GM20431 (cell line): ENCODE results near the gene EP400.

Experiments
- in situ Hi-C: fragments of 300-500 bp; cut with MseI, MboI; formaldehyde crosslinking; loops from one replicate; pipeline ENCODE4 v1.15.0; 2020; ENCODE audit warnings: low sequenced_read_pairs; ENCODE audit not compliant: unreplicated experiment

EP400 gene

DNA sequence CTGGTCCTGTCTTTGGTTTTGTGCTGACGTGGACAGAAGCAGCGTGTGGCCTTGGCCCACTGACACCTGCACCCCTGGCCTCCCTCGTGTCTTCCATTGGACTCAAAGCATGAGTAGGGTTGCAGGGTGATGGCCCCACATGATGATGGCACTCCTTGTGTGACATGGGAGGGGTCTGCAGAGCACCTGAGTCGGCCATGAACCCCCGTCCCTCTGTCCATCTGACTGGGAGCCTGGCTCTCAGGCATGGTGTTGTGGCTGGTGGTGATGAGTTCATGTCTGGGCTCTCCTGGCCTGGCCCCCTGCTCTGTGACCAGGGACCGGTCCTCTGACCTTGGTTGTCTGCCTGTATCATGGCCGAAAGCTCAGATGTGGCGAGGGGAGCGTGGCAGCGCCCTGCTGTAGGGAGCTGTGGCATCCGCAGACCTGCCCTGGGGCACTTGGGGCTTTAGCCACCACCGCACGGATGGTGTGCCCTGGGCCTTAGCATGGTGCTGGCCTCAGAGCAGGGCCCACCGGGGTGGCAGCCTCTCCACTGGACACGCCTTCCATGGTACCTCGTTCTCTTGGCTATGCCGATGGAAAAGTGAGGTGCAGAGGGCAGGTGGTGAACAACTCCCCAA lies 38.6 kb upstream of the EP400 start:
- in situ Hi-C loops = no loop called here

DNA sequence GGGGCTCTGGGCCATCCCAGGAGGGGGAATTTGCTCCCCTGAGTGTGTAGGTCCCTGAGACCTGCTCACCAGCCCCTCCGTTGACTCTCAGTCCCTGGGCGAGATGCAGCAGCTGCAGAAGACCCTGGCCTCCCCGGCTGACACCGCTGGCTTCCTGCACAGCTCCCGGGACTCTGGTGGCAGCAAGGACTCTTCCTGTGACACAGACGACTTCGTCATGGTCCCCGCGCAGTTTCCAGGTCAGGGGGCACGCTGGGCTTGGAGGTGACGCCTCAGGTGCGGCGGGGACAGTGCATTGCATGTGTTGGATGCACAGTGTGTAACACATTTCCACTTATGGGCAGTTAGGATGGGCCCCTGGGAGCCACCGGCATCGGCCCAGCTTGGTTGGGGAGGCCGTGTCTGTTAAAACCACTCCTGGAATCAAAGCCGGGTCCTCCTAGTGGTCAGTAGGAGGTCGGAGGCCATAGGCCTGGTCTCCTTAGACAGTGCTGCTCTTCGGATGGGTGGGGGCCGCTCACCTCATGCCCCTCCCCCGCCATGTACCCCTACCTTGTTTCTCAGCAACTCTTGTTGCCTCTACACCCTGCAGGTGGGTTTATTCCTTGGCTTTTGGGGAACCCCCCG lies 37.8 kb upstream of the EP400 start:
- in situ Hi-C loops = no loop called here

DNA sequence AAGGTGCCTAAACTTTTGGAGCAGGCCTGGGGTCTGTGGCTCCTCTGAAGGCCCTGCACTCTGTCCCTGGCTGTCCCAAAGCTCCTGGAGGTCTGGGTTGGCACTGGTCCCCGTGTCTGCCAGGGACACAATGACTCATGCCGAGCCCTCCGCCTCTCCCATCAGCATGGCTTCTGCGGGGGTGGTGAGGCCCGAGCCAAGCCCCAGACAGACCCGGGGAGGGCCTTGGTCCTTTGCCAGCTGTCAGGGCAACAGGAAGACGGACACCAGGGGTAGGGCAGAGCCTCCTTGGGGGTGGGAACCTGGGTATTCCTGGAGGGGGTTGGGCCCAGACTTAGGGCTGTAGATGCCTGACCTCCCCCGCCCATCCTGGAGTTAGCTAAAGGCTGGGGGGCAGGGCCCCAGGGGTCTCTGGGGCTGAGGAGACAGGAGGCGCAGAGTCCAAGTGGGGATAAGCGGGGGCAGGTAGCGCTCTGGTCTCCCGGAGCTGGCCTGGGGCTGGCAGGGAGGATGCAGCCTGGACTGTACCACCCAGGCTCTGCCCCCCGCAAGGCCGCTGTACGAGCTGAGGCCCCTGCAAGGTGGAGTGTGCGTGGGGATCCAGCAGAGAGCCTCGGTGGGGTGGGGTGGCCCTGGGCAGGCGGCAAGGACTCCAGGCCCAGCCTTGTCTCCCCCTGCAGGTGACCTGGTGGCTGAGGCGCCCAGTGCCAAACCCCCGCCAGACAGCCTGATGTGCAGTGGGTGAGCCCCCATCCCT lies 37.0 kb upstream of the EP400 start:
- in situ Hi-C loops = no loop called here

DNA sequence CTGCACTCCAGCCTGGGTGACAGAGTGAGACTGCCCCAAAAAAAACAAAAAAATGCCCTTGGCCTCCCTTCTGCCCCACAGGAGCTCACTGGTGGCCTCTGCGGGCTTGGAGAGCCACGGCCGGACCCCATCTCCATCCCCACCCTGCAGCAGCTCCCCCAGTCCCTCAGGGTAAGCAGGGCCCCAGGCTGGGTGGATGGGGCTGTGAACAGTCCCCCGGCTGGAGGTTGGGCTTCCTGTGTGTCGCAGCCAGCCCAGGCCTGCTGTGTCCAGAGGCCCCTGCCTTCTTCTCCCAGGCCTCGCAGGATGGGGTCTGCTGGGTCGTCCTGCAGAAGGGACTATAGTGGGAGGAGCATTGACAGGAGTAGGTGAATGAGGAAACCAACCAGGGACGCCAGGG lies 36.1 kb upstream of the EP400 start:
- in situ Hi-C loops = no loop called here

DNA sequence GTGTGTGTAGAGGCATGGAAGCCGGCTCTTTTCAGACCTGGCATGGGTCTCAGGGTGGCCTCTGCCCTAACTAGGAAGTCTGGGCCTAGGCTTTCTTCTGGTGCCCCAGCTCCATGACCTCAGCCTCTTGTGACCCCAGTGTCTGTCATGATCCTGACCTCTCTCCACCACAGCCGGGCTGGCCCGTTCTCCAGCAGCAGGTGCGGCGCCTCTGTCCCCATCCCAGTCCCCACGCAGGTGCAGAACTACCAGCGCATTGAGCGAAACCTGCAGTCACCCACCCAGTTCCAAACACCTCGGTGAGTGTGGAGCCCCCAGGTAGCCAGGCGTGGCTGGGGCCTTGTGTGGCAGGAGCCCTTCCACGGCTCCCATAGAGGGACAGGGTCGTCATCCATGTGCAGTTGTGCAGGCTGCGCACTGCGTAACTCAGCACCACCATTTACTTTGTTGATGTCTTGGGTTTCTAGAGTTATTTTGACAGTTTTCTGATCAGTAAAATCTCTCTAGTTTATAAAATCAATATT lies 35.5 kb upstream of the EP400 start:
- in situ Hi-C loops = no loop called here

DNA sequence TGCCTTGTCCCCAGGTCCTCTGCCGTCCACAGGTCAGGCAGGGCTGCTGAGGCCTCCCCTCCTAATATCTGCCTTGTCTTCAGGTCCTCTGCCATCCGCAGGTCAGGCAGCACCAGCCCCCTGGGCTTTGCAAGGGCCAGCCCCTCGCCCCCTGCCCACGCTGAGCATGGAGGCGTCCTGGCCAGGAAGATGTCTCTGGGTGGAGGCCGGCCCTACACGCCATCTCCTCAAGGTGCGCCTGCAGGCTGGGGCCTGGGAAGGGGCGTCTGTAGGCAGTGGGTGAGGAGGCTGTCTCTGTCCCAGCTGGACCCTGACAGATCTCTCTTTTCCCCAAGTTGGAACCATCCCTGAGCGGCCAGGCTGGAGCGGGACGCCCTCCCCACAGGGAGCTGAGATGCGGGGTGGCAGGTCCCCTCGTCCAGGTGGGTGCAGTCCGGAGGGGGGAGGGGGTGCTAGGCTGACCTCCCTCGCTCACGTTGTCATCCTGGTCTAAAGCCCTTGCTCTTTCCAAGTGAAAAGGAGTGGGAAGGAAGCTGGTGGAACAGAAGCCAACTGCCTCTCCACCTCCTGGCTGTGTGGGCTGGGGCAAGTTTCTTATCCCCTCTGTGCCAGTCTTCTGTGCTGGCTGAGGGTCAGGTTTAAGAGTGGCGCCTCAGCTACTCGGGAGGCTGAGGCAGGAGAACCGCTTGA lies 34.6 kb upstream of the EP400 start:
- in situ Hi-C loops = no loop called here

DNA sequence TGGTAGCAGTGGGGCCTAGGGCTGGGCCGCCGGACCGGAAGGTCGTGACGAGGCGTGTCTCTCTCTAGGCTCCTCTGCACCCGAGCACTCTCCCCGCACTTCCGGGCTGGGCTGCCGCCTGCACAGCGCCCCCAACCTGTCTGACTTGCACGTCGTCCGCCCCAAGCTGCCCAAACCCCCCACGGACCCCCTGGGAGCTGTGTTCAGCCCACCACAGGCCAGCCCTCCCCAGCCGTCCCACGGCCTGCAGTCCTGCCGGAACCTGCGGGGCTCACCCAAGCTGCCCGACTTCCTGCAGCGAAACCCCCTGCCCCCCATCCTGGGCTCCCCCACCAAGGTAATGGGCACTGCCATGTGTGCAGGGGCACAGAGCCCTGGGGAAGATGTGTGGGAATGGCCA lies 33.9 kb upstream of the EP400 start:
- in situ Hi-C loops = no loop called here

DNA sequence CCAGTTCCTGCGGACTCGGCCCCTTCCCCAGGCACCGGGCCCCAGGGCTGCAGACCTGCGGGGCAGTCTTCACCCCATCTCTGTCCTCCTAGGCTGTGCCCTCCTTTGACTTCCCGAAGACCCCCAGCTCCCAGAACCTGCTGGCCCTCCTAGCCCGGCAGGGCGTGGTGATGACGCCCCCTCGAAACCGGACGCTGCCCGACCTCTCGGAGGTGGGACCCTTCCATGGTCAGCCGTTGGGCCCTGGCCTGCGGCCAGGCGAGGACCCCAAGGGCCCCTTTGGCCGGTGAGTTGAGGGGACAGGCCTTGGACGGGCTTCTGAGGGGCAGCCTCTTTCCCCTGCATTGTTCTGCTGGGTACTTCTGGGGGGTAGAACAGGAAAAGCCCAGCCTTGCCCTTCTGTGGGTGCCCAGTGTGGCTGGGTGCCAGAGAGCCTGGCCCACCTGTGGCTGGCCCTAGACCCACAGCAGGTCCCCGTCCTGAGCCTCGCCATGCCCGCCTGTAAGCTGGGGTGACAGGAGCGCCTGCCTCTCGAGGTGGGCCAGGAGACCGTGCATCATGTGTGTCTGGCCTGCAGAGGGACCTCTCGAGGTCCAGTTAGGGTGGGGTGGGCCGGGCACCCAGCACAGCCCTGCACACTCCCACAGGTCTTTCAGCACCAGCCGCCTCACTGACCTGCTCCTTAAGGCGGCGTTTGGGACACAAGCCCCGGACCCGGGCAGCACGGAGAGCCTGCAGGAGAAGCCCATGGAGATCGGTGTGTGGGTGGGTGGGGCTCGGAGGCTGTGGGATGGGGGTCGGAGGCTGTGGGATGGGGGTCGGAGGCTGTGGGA lies 33.2 kb upstream of the EP400 start:
- in situ Hi-C loops = no loop called here

DNA sequence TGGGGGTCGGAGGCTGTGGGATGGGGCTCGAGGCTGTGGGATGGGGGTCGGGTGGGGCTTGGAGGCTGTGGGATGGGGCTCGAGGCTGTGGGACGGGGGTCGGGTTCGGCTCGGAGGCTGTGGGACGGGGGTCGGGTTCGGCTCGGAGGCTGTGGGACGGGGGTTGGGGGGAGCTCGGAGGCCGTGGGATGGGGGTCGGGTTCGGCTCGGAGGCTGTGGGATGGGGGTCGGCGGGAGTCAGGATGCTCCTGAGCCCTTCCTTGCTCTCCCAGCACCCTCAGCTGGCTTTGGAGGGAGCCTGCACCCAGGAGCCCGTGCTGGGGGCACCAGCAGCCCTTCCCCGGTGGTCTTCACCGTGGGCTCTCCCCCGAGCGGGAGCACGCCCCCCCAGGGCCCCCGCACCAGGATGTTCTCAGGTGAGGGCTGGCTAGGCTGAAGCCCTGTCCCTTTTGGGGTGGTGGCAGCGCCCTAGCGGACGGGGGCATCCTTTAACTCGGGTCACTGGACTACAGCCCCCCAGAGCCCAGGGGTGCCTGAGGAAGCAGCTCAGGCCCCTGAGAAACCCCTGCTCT lies 32.5 kb upstream of the EP400 start:
- in situ Hi-C loops = no loop called here

DNA sequence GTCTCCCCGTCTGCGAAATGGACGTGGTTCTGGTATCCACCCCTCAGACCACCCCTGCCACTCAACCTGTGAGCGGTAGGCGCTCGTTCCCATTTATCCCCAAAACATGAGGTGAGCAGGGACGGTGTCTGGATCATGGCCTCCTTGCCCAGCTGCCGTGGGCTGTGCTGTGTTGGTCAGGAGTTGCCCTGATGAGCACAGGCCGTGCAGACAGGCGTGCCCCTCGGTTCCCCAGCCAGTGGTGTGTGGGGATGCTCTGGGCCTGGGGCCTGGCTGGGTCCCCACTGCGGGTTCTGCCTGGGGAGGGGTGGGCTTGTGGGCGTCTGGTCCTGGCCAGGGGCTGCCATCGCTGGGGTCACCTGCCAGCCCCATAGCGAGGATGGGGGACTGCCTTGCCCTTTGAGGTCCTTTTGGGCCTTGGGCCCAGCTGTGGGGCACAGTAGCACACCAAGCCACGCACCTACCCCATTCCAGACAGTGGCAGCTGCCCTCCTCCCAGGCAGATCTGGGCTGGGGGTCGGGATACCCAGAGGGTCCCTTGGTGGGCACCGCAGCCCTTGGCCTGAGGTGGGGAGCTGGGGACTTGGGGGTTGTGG lies 31.9 kb upstream of the EP400 start:
- in situ Hi-C loops = no loop called here

DNA sequence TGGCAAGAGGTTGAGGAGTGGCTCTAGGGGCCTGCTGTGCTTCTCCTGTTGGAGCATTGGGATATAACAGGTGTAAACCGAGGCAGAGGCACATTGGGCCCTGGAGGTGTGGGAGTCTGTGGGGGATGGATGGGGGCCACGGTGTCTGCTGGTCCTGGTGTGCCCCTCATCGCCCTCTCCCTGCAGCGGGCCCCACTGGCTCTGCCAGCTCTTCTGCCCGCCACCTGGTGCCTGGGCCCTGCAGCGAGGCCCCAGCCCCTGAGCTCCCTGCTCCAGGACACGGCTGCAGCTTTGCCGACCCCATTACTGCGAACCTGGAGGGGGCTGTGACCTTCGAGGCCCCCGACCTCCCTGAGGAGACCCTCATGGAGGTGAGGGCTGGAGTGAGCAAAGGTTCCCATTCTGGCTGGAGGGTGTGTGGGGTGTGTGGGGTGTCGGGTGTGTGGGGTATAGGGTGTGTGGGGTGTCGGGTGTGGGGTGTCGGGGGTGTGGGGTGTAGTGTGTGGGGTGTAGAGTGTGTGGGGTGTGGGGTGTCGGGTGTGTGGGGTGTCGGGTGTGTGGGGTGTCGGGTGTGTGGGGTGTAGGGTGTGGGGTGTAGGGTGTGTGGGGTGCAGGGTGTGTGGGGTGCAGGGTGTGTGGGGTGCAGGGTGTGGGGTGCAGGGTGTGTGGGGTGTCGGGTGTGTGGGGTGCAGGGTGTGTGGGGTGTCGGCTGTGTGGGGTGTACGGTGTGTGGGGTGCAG lies 31.3 kb upstream of the EP400 start:
- in situ Hi-C loops = no loop called here

DNA sequence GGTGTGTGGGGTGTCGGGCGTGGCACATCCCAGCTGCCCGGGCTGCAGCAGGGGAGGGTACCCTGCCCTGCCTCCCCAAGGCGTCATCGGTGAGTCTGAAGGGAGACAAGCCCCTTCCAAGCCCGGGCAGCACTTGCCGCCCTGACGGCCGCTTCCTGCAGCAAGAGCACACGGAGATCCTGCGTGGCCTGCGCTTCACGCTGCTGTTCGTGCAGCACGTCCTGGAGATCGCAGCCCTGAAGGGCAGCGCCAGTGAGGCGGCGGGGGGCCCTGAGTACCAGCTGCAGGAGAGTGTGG lies 30.7 kb upstream of the EP400 start:
- in situ Hi-C loops = no loop called here

DNA sequence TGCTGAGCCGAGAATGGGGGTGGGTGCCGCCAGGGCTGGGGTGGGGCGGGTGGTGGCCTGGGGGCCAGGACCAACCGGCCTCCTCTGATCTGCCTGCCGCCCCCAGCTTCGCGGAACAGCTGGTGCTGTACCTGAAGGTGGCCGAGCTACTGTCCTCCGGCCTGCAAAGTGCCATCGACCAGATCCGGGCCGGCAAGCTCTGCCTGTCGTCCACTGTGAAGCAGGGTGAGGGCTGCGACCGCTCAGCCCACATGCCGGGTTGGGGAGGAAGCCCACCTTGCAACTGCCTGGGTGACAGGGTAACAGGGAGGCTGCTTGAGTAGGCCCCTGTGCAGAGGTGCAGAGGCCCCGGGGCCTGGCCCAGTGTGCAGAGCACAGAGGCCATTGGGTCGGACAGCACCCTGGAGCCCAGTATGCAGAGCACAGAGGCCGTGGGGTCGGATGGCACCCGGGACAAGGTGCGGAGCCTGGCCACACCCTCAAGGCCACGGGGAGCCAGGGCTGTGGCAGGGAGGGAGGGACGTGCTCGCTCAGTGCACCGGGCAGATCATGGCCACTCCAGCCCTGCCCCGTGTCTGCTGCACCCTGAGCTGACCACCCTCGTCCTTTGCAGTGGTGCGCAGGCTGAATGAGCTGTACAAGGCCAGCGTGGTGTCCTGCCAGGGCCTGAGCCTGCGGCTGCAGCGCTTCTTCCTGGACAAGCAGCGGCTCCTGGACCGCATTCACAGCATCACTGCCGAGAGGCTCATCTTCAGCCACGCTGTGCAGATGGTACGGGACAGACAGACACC lies 30.2 kb upstream of the EP400 start:
- in situ Hi-C loops = no loop called here

DNA sequence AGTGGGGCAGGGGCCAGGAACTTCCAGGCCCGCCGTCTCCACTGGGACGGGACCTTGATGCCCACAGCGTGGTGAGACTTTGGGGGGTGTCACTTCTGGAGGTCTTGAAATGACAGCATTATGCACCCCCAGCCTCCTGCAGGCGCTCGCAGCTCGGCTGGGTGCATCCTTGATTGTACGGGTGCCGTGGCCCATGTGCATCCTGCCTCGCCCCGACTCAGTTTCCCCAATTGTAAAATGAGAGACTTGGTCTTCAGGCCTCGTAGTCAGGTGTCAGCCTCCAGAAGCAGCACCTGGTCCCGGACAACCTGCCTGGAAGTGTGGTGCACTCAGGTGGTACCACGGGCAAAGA lies 29.6 kb upstream of the EP400 start:
- in situ Hi-C loops = no loop called here

DNA sequence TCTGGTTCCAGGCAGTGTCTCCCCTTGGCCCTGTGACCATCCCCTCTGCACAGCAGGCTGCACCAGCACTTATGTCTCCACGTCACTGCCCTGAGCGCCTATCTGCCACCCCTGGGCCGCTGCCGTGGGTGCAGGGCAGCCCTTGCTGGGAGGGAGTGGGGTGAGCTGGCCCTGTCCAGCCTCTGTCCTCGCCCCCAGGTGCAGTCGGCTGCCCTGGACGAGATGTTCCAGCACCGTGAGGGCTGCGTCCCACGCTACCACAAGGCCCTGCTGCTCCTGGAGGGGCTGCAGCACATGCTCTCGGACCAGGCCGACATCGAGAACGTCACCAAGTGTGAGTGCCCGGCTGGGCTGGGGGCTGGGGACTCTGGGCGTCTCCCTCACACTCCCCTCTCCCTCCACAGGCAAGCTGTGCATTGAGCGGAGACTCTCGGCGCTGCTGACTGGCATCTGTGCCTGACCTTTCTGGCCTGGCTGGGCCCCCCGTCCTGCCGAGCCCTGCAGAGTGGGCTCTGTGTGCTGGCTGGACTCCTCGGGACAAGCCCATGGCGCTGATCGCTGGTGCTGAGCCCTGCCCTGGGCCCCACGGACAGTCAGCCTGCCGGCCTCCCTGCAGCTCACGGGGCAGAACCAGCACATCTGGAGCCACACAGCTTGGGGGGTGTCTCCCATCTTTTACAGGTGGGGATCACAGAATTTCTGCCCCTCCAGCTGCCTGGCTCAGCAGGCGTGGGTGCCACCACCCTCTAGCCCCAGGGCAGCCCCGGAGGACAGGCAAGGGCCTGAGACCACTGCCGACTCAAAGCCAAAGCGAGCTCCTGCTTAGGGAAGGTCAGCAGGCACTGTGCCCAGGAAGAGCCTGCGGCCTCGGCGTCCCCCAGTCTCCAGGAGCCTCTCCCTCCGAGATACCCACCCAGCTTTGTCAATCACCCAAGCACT lies 28.6 kb upstream of the EP400 start:
- in situ Hi-C loops = no loop called here

DNA sequence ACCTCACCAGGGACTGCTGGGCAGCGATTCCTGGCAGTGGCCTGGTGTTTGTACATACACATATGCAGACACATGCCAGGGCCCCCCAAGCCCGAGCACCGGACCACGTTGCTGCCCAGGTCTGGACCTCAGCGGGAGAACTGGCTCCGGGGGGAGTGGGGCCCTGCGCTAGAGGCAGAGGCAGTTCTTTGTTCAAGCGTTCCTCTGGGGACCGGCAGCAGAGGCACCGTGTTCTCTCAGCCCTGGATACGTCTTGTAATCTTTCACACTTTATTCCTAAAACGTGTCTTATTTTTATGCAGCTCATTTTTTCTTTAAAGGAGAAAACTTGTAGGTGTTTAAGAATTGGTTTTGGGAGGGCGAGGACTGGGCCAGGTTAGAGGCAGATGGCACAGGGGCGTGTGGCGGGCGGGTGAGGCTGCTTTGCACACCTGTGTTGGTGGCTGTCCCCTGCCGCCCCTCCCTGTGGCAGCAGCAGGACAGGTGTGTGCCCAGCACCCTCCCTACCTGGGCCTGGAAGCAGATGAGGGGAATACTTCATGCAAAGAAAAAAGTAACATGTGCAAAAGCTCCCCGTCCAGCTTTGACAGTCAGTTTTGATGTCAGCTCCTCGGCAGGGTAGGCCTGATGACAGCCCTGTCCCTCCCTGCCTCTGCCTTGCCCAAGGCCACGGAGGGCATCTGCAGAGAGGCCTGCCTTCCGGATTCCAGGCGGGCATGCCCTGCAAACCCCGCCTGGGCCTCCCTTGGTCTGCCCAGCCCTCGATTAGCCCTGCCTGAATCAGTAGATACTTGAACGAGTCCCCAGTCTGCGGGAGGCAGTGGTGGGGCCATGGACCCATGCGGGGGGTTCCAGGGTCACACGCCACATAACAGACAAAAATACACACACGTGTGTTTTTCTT lies 27.6 kb upstream of the EP400 start:
- in situ Hi-C loops = no loop called here
